Measurements from ENCODE around the gene CADPS.

DNA sequence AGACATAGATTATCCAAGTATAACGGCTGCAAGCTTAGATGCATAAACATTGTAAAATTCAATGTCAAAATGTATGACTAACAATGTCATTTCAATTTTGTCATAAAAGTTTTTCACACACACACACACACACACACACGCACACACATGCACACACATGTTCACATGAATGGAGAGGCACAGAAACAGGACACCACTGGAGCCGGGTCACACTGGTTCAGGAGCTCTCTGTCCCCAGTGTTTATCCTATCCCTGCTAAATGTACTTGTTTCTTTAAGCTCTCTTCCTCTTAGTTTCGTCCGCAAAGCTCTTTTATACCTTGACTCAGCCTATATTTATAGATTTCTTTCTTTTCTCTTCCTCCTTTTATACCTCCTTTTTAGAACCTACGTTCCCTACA lies 249.9 kb downstream of the CADPS start:
- TF ChIP-seq SIN3A (IDR thresholded peaks at IDR 0.05; ENCODE audit: borderline replicate concordance, low read depth, low read length) (no peak), FOXJ3 (CRISPR knock-in tag; IDR thresholded peaks at IDR 0.05) (no peak), RAD21 (IDR thresholded peaks at IDR 0.05; ENCODE audit: low read length) (no peak), SMC3 (IDR thresholded peaks at IDR 0.05; ENCODE audit: low read depth, low read length) (no peak), YY1 (IDR thresholded peaks at IDR 0.05; ENCODE audit: low read depth) (no peak), CTCF (IDR thresholded peaks at IDR 0.05) (no peak)
- TF ChIP-seq, protein P1, sequence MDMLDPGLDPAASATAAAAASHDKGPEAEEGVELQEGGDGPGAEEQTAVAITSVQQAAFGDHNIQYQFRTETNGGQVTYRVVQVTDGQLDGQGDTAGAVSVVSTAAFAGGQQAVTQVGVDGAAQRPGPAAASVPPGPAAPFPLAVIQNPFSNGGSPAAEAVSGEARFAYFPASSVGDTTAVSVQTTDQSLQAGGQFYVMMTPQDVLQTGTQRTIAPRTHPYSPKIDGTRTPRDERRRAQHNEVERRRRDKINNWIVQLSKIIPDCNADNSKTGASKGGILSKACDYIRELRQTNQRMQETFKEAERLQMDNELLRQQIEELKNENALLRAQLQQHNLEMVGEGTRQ (IDR thresholded peaks at IDR 0.05; ENCODE audit: borderline replicate concordance, low read depth, low read length) = no peak

Data from SK-N-SH (cell line).